HepG2 (cell line): ENCODE results near the gene SEBOX. TPM values are rescaled to one million over a fixed set of nuclear protein-coding genes. Genes with fewer than 3 reads are reported as not detected.

ENCODE experiments used
- EHMT2 ChIP-seq: fragments of 200-600 bp; sonication (generic); IDR thresholded peaks from 2 replicates; pipeline ENCODE4 v1.7.0; 2017; ENCODE audit warnings: antibody characterized with exemption, low read depth, low read length, borderline replicate concordance
- FOXJ3 ChIP-seq: sonication (generic); formaldehyde crosslinking; IDR thresholded peaks from 2 replicates; pipeline ENCODE4 v1.4.0; 2020; ENCODE audit warnings: missing genetic modification reagents, mild to moderate bottlenecking, borderline replicate concordance
- FOXM1 ChIP-seq: sonication (generic); formaldehyde crosslinking; IDR thresholded peaks from 2 replicates; pipeline ENCODE4 v1.5.0; 2020; ENCODE audit warnings: missing genetic modification reagents
- GABPA ChIP-seq, 2 experiments: IDR thresholded peaks; 2 replicates each; pipeline ENCODE4 v1.6.1; 2011 to 2016; ENCODE audit warnings: low read depth in 2 of 2, low read length in 1 of 2, missing biosample characterization in 1 of 2, missing genetic modification characterization in 1 of 2
- GFI1 ChIP-seq: sonication (generic); formaldehyde crosslinking; IDR thresholded peaks from 2 replicates; pipeline ENCODE4 v1.5.0; 2020; ENCODE audit warnings: missing genetic modification reagents, mild to moderate bottlenecking, borderline replicate concordance
- HNRNPUL1 ChIP-seq: fragments of 200-400 bp; formaldehyde crosslinking; IDR thresholded peaks from 2 replicates; pipeline ENCODE4 v1.6.1; 2017; ENCODE audit warnings: low read depth, mild to moderate bottlenecking, low read length, moderate library complexity
- JUN ChIP-seq: sonication (generic); formaldehyde crosslinking; IDR thresholded peaks from 2 replicates; pipeline ENCODE4 v1.4.0; 2020; ENCODE audit warnings: mild to moderate bottlenecking, missing genetic modification reagents
- KDM1A ChIP-seq: IDR thresholded peaks from 2 replicates; pipeline ENCODE4 v1.6.1; 2016; ENCODE audit warnings: missing compliant biosample characterization
- MAF1 ChIP-seq: sonication (generic); formaldehyde crosslinking; IDR thresholded peaks from 2 replicates; pipeline ENCODE4 v1.5.0; 2020; ENCODE audit warnings: missing genetic modification reagents, borderline replicate concordance
- MTA1 ChIP-seq: sonication (generic); formaldehyde crosslinking; IDR thresholded peaks from 2 replicates; pipeline ENCODE4 v1.4.0; 2020; ENCODE audit warnings: missing genetic modification reagents, mild to moderate bottlenecking, borderline replicate concordance
- MTF2 ChIP-seq: sonication (generic); formaldehyde crosslinking; IDR thresholded peaks from 2 replicates; pipeline ENCODE4 v1.5.0; 2020; ENCODE audit warnings: missing genetic modification reagents, borderline replicate concordance
- REPIN1 ChIP-seq: sonication (generic); formaldehyde crosslinking; IDR thresholded peaks from 2 replicates; pipeline ENCODE4 v1.8.0; 2022; ENCODE audit warnings: missing genetic modification reagents, low read depth, mild to moderate bottlenecking, borderline replicate concordance
- REXO4 ChIP-seq: sonication (generic); formaldehyde crosslinking; IDR thresholded peaks from 2 replicates; pipeline ENCODE4 v1.8.0; 2022; ENCODE audit warnings: missing genetic modification reagents, mild to moderate bottlenecking, borderline replicate concordance
- RFX1 ChIP-seq: fragments of 450-650 bp; IDR thresholded peaks from 2 replicates; pipeline ENCODE4 v1.6.1; 2017
- SMAD1 ChIP-seq: sonication (generic); formaldehyde crosslinking; IDR thresholded peaks from 2 replicates; pipeline ENCODE4 v1.4.0; 2020; ENCODE audit warnings: missing genetic modification reagents, low read depth, mild to moderate bottlenecking, borderline replicate concordance
- SRY ChIP-seq: sonication (generic); formaldehyde crosslinking; IDR thresholded peaks from 2 replicates; pipeline ENCODE4 v1.8.0; 2022; ENCODE audit warnings: mild to moderate bottlenecking, missing genetic modification reagents
- ZEB1 ChIP-seq: IDR thresholded peaks from 2 replicates; pipeline ENCODE4 v1.6.1; 2012; ENCODE audit warnings: mild to moderate bottlenecking, low read depth, inconsistent platforms; ENCODE audit not compliant: insufficient replicate concordance
- ZNF225 ChIP-seq: sonication (generic); formaldehyde crosslinking; IDR thresholded peaks from 2 replicates; pipeline ENCODE4 v1.4.0; 2020; ENCODE audit warnings: mild to moderate bottlenecking, missing genetic modification reagents
- ZNF292 ChIP-seq: sonication (generic); formaldehyde crosslinking; IDR thresholded peaks from 2 replicates; pipeline ENCODE4 v1.8.1; 2022; ENCODE audit warnings: mild to moderate bottlenecking, low read depth, missing genetic modification reagents, borderline replicate concordance
- ZNF30 ChIP-seq: sonication (generic); formaldehyde crosslinking; IDR thresholded peaks from 2 replicates; pipeline ENCODE4 v1.5.0; 2020; ENCODE audit warnings: mild to moderate bottlenecking, missing genetic modification reagents
- ZNF354B ChIP-seq: sonication (generic); formaldehyde crosslinking; IDR thresholded peaks from 2 replicates; pipeline ENCODE4 v1.8.0; 2022; ENCODE audit warnings: mild to moderate bottlenecking, missing genetic modification reagents
- ZNF460 ChIP-seq: sonication (generic); formaldehyde crosslinking; IDR thresholded peaks from 2 replicates; pipeline ENCODE4 v1.5.1; 2020; ENCODE audit warnings: missing genetic modification reagents, mild to moderate bottlenecking, borderline replicate concordance
- ZNF501 ChIP-seq: sonication (generic); formaldehyde crosslinking; IDR thresholded peaks from 2 replicates; pipeline ENCODE4 v1.5.1; 2020; ENCODE audit warnings: mild to moderate bottlenecking, moderate library complexity, missing genetic modification reagents
- ZNF562 ChIP-seq: sonication (generic); formaldehyde crosslinking; IDR thresholded peaks from 2 replicates; pipeline ENCODE4 v1.8.0; 2022; ENCODE audit warnings: missing genetic modification reagents, borderline replicate concordance
- ZNF570 ChIP-seq: sonication (generic); formaldehyde crosslinking; IDR thresholded peaks from 2 replicates; pipeline ENCODE4 v1.4.0; 2020; ENCODE audit warnings: mild to moderate bottlenecking, missing genetic modification reagents, borderline replicate concordance
- ZNF644 ChIP-seq: IDR thresholded peaks from 2 replicates; pipeline ENCODE4 v1.6.1; 2016; ENCODE audit warnings: low read depth
- ZSCAN20 ChIP-seq: sonication (generic); formaldehyde crosslinking; IDR thresholded peaks from 2 replicates; pipeline ENCODE4 v1.4.0; 2020; ENCODE audit warnings: missing genetic modification reagents, mild to moderate bottlenecking, borderline replicate concordance
- ZSCAN30 ChIP-seq: sonication (generic); formaldehyde crosslinking; IDR thresholded peaks from 2 replicates; pipeline ENCODE4 v1.5.0; 2020; ENCODE audit warnings: mild to moderate bottlenecking, missing genetic modification reagents
- polyA plus RNA-seq, 8 experiments: library from polyadenylated mRNA; depleted of rRNA in 3 of 8; stranded (reverse) in 7 of 8; unstranded in 1 of 8; fragments of >200 nt; fragmentation: Illumina TruSeq in 4 of 8; extraction: Trizol in 4 of 8; gene quantifications; 2 replicates each; pipeline versions ENCODE4 v1.2.1 to v1.2.3, GENCODE V29; 2011 to 2016; ENCODE audit warnings: low read depth in 4 of 8, missing spikeins in 1 of 8, mixed read lengths in 1 of 8; ENCODE audit not compliant: insufficient read depth in 1 of 8
- total RNA-seq, 5 experiments: library from RNA; depleted of rRNA; stranded (reverse); fragments of >200 nt; fragmentation: Illumina TruSeq; extraction: Trizol; gene quantifications; 2 replicates each; pipeline ENCODE4 v1.2.3, GENCODE V29; 2016; ENCODE audit warnings: low read depth in 1 of 5
- TF ChIP-seq, protein P1 (sequence below): conservative IDR thresholded peaks from 2 replicates; pipeline ENCODE4 v1.6.1; 2018; ENCODE audit warnings: missing genetic modification reagents
- TF ChIP-seq, protein P2 (sequence below), 2 experiments: fragments of 450-650 bp in 1 of 2; sonication (generic) in 1 of 2; formaldehyde crosslinking; IDR thresholded peaks; 2 replicates each; pipeline versions ENCODE4 v1.5.0 to v1.8.0; 2020 to 2022; ENCODE audit warnings: mild to moderate bottlenecking in 1 of 2, missing genetic modification reagents in 1 of 2

The SEBOX gene
- total and polyA plus RNA-seq, 2 of the 13 experiments (the other 11 are each of a cell fraction or from before 2014, with no cell fraction given) = not detected

DNA sequence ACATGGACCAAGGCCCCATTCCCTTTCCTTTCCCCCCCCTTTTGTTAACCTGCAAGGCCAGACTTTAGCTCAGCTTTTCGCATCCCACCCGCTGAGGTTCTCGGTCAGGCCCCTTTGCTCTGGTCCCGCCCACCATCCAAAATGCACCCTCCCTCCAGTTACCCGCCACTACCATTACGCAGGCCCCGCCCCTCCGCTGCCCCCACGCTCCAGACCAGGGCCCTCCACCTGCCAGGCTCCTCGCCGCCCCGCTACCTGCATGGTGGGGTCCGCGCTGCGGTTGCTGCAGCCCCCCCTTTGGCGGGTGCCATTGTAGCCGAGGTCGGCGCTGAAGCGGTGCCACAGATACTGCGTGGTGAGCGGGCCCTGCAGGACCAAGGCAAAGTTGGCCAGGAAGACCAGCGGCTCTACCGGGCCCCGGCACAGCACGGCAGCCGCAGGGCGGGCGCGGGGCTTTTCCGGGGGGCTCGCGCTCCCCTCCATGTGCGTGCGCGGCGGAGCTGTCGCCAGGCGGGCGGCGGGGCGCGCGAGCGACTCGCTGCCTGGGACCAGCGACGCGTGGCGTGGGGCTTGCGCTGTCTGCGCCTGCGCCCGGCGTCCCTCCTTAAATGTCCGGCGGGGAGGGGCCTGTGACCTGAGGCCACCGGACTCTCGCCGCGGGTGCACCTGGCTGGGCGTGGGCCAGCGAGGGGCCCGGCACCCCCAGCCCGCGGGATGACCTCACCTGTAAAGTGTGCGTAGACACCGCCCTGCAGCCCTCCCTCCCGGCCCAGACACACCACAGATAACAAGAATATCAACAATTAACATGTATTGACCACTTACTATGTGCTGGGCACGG, 40.9 kb upstream of the SEBOX start, which contains the start of gene SLC46A1 (continued):
- TF ChIP-seq ZNF30 (CRISPR knock-in tag) (no peak), ZNF570 (CRISPR knock-in tag) (no peak), EHMT2 (no peak), ZNF501 (CRISPR knock-in tag) (no peak; the same call in 1 of the 2 replicates), ZSCAN20 (CRISPR knock-in tag) (no peak), ZNF644 (CRISPR knock-in tag) (no peak), FOXM1 (CRISPR knock-in tag) (no peak), RFX1 (no peak), GABPA (IDR thresholded peaks at IDR 0.05; ENCODE audit: low read depth, low read length) (no peak), GABPA (CRISPR knock-in tag; IDR thresholded peaks at IDR 0.05; ENCODE audit: low read depth) (no peak), MTF2 (CRISPR knock-in tag) (no peak), GFI1 (no peak; the same call in 1 of the 2 replicates), ZNF562 (no peak), SMAD1 (CRISPR knock-in tag) (peak; percentile 62; the same call in 1 of the 2 replicates), MTA1 (peak; percentile 61; the same call in 1 of the 2 replicates), HNRNPUL1 (no peak), SRY (CRISPR knock-in tag) (no peak; the same call in 1 of the 2 replicates), REPIN1 (CRISPR knock-in tag) (no peak; the same call in 1 of the 2 replicates), ZNF460 (CRISPR knock-in tag) (no peak), MAF1 (CRISPR knock-in tag) (no peak), FOXJ3 (CRISPR knock-in tag) (no peak), ZNF354B (no peak), ZNF292 (no peak), KDM1A (CRISPR knock-in tag) (no peak), ZEB1 (peak; percentile 84), ZNF225 (CRISPR knock-in tag) (peak; percentile 83; the same call in 1 of the 2 replicates), ZSCAN30 (no peak), REXO4 (CRISPR knock-in tag) (no peak), JUN (CRISPR knock-in tag) (peak; percentile 85)
- TF ChIP-seq, protein P1, sequence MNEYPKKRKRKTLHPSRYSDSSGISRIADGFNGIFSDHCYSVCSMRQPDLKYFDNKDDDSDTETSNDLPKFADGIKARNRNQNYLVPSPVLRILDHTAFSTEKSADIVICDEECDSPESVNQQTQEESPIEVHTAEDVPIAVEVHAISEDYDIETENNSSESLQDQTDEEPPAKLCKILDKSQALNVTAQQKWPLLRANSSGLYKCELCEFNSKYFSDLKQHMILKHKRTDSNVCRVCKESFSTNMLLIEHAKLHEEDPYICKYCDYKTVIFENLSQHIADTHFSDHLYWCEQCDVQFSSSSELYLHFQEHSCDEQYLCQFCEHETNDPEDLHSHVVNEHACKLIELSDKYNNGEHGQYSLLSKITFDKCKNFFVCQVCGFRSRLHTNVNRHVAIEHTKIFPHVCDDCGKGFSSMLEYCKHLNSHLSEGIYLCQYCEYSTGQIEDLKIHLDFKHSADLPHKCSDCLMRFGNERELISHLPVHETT (CRISPR knock-in tag) = no peak
- TF ChIP-seq, protein P2, sequence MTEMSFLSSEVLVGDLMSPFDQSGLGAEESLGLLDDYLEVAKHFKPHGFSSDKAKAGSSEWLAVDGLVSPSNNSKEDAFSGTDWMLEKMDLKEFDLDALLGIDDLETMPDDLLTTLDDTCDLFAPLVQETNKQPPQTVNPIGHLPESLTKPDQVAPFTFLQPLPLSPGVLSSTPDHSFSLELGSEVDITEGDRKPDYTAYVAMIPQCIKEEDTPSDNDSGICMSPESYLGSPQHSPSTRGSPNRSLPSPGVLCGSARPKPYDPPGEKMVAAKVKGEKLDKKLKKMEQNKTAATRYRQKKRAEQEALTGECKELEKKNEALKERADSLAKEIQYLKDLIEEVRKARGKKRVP (CRISPR knock-in tag; IDR thresholded peaks at IDR 0.05) = no peak
